HUES48 (cell line): ENCODE results near the gene BIRC5.

ENCODE experiments used
- H3K27ac ChIP-seq: one replicate; pipeline ENCODE4 v1.7.0; 2013; ENCODE audit warnings: low read depth, low read length, inconsistent platforms
- H3K27me3 ChIP-seq: 2 replicates; pipeline ENCODE4 v1.6.1; 2013; ENCODE audit warnings: mild to moderate bottlenecking, low read length; ENCODE audit not compliant: control insufficient read depth, insufficient read depth
- H3K36me3 ChIP-seq: 2 replicates; pipeline ENCODE4 v1.6.1; 2013; ENCODE audit warnings: low read length; ENCODE audit not compliant: control insufficient read depth, insufficient read depth
- H3K4me1 ChIP-seq: 2 replicates; pipeline ENCODE4 v1.6.1; 2013; ENCODE audit warnings: mild to moderate bottlenecking, low read length; ENCODE audit not compliant: control insufficient read depth, insufficient read depth
- H3K4me3 ChIP-seq: 2 replicates; pipeline ENCODE4 v1.5.1; 2013; ENCODE audit warnings: mild to moderate bottlenecking, low read depth, low read length
- H3K9ac ChIP-seq: 2 replicates; pipeline ENCODE4 v1.6.1; 2013; ENCODE audit warnings: mild to moderate bottlenecking, low read depth, low read length, moderate library complexity
- H3K9me3 ChIP-seq: 2 replicates; pipeline ENCODE4 v1.6.1; 2013; ENCODE audit warnings: low read length; ENCODE audit not compliant: control insufficient read depth, insufficient read depth

BIRC5 gene

GRCh38 chr17:78173097-78173715, 40.8 kb upstream of the BIRC5 start:
- Histone ChIP-seq H3K4me3 (no peak overlapping the region), H3K27me3 (no peaks in the 10 kb centered on the region), H3K36me3 (peaks cover 45% of the 10 kb centered on the region), H3K27ac (peak overlapping the region; percentile 60), H3K9ac (no peak overlapping the region), H3K4me1 (peaks cover 15% of the 10 kb centered on the region), H3K9me3 (no peaks in the 10 kb centered on the region)

- Histone ChIP-seq H3K27ac (no peak overlapping the region), H3K9ac (no peak overlapping the region), H3K27me3 (no peaks in the 10 kb centered on the region), H3K4me1 (peaks cover 15% of the 10 kb centered on the region), H3K9me3 (no peaks in the 10 kb centered on the region), H3K4me3 (no peak overlapping the region), H3K36me3 (peaks cover 57% of the 10 kb centered on the region)
These were observed 39.6 kb upstream of the BIRC5 start for GRCh38 chr17:78174346-78174869.

GRCh38 chr17:78174870-78175642, 39.0 kb upstream of the BIRC5 start:
- peaks cover 64% of the 10 kb centered on the region for H3K36me3 ChIP-seq
- peaks cover 15% of the 10 kb centered on the region for H3K4me1 ChIP-seq
- no peaks in the 10 kb centered on the region for H3K27me3 ChIP-seq
- H3K4me3 ChIP-seq = no peak overlapping the region
- H3K9ac ChIP-seq = no peak overlapping the region
- no peak overlapping the region for H3K27ac ChIP-seq
- H3K9me3 ChIP-seq = no peaks in the 10 kb centered on the region

- peaks cover 69% of the 10 kb centered on the region for H3K36me3 ChIP-seq
These were observed 38.4 kb upstream of the BIRC5 start for GRCh38 chr17:78175643-78175981.

GRCh38 chr17:78176548-78177025, 37.5 kb upstream of the BIRC5 start:
- H3K4me3 ChIP-seq = no peak overlapping the region
- H3K9me3 ChIP-seq = no peaks in the 10 kb centered on the region
- no peak overlapping the region for H3K9ac ChIP-seq
- H3K27me3 ChIP-seq = no peaks in the 10 kb centered on the region
- peaks cover 15% of the 10 kb centered on the region for H3K4me1 ChIP-seq
- no peak overlapping the region for H3K27ac ChIP-seq
- H3K36me3 ChIP-seq = peaks cover 75% of the 10 kb centered on the region

More at GRCh38 chr17:78175643-78175981, 38.4 kb upstream of the BIRC5 start:
- Histone ChIP-seq H3K27me3 (no peaks in the 10 kb centered on the region), H3K9me3 (no peaks in the 10 kb centered on the region), H3K9ac (no peak overlapping the region), H3K4me1 (peaks cover 15% of the 10 kb centered on the region), H3K27ac (no peak overlapping the region), H3K4me3 (no peak overlapping the region)

GRCh38 chr17:78179372-78179771, 34.7 kb upstream of the BIRC5 start:
- no peaks in the 10 kb centered on the region for H3K27me3 ChIP-seq
- H3K4me3 ChIP-seq = no peak overlapping the region
- 0 out of 2 replicates have a peak, but pooled peaks cover 2% of the 10 kb centered on the region for H3K4me1 ChIP-seq
- peaks cover 85% of the 10 kb centered on the region for H3K36me3 ChIP-seq
- no peaks in the 10 kb centered on the region for H3K9me3 ChIP-seq
- no peak overlapping the region for H3K27ac ChIP-seq
- H3K9ac ChIP-seq = no peak overlapping the region

- Histone ChIP-seq H3K36me3 (peaks cover 86% of the 10 kb centered on the region), H3K9ac (no peak overlapping the region), H3K4me3 (no peak overlapping the region), H3K27ac (no peak overlapping the region), H3K27me3 (no peaks in the 10 kb centered on the region), H3K4me1 (0 out of 2 replicates have a peak, but pooled peaks cover 2% of the 10 kb centered on the region), H3K9me3 (no peaks in the 10 kb centered on the region)
These were observed 34.0 kb upstream of the BIRC5 start for GRCh38 chr17:78180083-78180482.

GRCh38 chr17:78180508-78180907, 33.5 kb upstream of the BIRC5 start:
- Histone ChIP-seq H3K27ac (no peak overlapping the region), H3K36me3 (peaks cover 84% of the 10 kb centered on the region), H3K4me3 (no peak overlapping the region), H3K27me3 (no peaks in the 10 kb centered on the region), H3K9ac (no peak overlapping the region), H3K4me1 (no peaks in the 10 kb centered on the region; the same call in 1 of the 2 replicates), H3K9me3 (no peaks in the 10 kb centered on the region)

- H3K9ac ChIP-seq = no peak overlapping the region
- peaks cover 74% of the 10 kb centered on the region for H3K36me3 ChIP-seq
- no peaks in the 10 kb centered on the region; the same call in 1 of the 2 replicates for H3K4me1 ChIP-seq
- H3K9me3 ChIP-seq = no peaks in the 10 kb centered on the region
- no peak overlapping the region for H3K27ac ChIP-seq
- no peaks in the 10 kb centered on the region for H3K27me3 ChIP-seq
- no peak overlapping the region for H3K4me3 ChIP-seq
These were observed 31.5 kb upstream of the BIRC5 start for GRCh38 chr17:78182504-78182903.

- H3K36me3 ChIP-seq = peaks cover 64% of the 10 kb centered on the region
- H3K9me3 ChIP-seq = no peaks in the 10 kb centered on the region
- no peaks in the 10 kb centered on the region for H3K27me3 ChIP-seq
- no peak overlapping the region for H3K4me3 ChIP-seq
- no peak overlapping the region for H3K27ac ChIP-seq
- H3K4me1 ChIP-seq = no peaks in the 10 kb centered on the region; the same call in 1 of the 2 replicates
- no peak overlapping the region for H3K9ac ChIP-seq
These were observed 30.1 kb upstream of the BIRC5 start for GRCh38 chr17:78183916-78184315.

- no peak overlapping the region for H3K9ac ChIP-seq
- no peaks in the 10 kb centered on the region for H3K27me3 ChIP-seq
- H3K4me3 ChIP-seq = no peak overlapping the region
- no peaks in the 10 kb centered on the region; the same call in 1 of the 2 replicates for H3K4me1 ChIP-seq
- H3K27ac ChIP-seq = no peak overlapping the region
- H3K9me3 ChIP-seq = no peaks in the 10 kb centered on the region
- H3K36me3 ChIP-seq = peaks cover 60% of the 10 kb centered on the region
These were observed 29.7 kb upstream of the BIRC5 start for GRCh38 chr17:78184351-78184750.
